K562 (cell line): ENCODE measurements around the gene CEP131. TPM values are rescaled to one million over a fixed set of nuclear protein-coding genes. Genes with fewer than 3 reads are reported as not detected.
A peak's percentile ranks its signal among the peaks of the same experiment; 100 is the strongest.

ENCODE experiments used
- ATAC-seq: fragments of 200-7000 bp; cut with Tn5 transposase; 3 replicates; pipeline ENCODE4 v1.9.1; 2020; ENCODE audit warnings: moderate library complexity
- BruUV-seq: library from RNA; stranded (reverse); fragments of 400-500 nt; replicated peaks from 2 replicates; lab custom pipeline; 2021; lab: Mats Ljungman, UMichigan
- CTCF ChIA-PET: fragments of 300-600 bp; formaldehyde crosslinking; extraction: SDS; loops from one replicate; lab custom pipeline; 2021; ENCODE audit warnings: low intra/inter-chr PET ratio; lab: Yijun Ruan, JAX
- POLR2A ChIA-PET: fragments of 300-600, 350-650 bp; sonication (Branson Sonifier 250); formaldehyde crosslinking; extraction: SDS; loops from one replicate; lab custom pipeline; 2021; ENCODE audit warnings: antibody characterized with exemption, inconsistent platforms; lab: Yijun Ruan, JAX
- DNase-seq, 4 experiments: peaks; one replicate each; pipeline versions ENCODE4 v3.0.0 to v3.0.0-alpha.2; 2011 to 2018; ENCODE audit warnings: low spot score in 3 of 4, mixed read lengths in 3 of 4; ENCODE audit errors: extremely low read depth in 1 of 4
- FAIRE-seq: peaks from 2 replicates; lab custom pipeline; 2011; peaks lifted over from hg19 to GRCh38; lab: Jason Lieb, UNC
- H2AFZ ChIP-seq: 2 replicates; pipeline ENCODE4 v1.6.0; 2011; ENCODE audit warnings: low read depth, low read length, control low read depth, inconsistent platforms
- H3K27ac ChIP-seq: fragments of 200-600 bp; 3 replicates; pipeline ENCODE4 v1.8.0; 2011; ENCODE audit warnings: low read depth, mild to moderate bottlenecking, control low read depth, inconsistent platforms, low read length, moderate library complexity, mixed read lengths; ENCODE audit errors: extremely low read depth
- H3K27me3 ChIP-seq, 2 experiments: fragments of 300-600 bp in 1 of 2; 2 replicates in 1 of 2; 3 replicates in 1 of 2; pipeline versions ENCODE4 v1.6.0 to v1.8.0; 2011; ENCODE audit warnings: inconsistent platforms in 2 of 2, low read length in 2 of 2, mild to moderate bottlenecking in 1 of 2, mixed read lengths in 1 of 2, moderate library complexity in 1 of 2; ENCODE audit not compliant: control insufficient read depth in 2 of 2, insufficient read depth in 2 of 2
- H3K36me3 ChIP-seq: fragments of 300-600 bp; 3 replicates; pipeline ENCODE4 v1.8.0; 2011; ENCODE audit warnings: mild to moderate bottlenecking, low read length, inconsistent platforms; ENCODE audit not compliant: control insufficient read depth, insufficient read depth
- H3K4me1 ChIP-seq, 2 experiments: fragments of 200-600 bp in 1 of 2; replicated peaks in 1 of 2; 2 replicates in 1 of 2; 3 replicates in 1 of 2; pipeline versions ENCODE4 v1.5.1 to v1.8.0; 2011; ENCODE audit warnings: inconsistent platforms in 2 of 2, low read length in 2 of 2, mild to moderate bottlenecking in 1 of 2, mixed read lengths in 1 of 2, moderate library complexity in 1 of 2; ENCODE audit not compliant: control insufficient read depth in 2 of 2, insufficient read depth in 2 of 2
- H3K4me2 ChIP-seq: 2 replicates; pipeline ENCODE4 v1.6.1; 2011; ENCODE audit warnings: low read length, control low read depth, inconsistent platforms, mixed read lengths; ENCODE audit not compliant: insufficient read depth
- H3K4me3 ChIP-seq: fragments of 200-600 bp; sonication (generic), shearing (Covaris generic); 2 replicates; pipeline ENCODE4 v1.5.1; 2016; ENCODE audit warnings: control low read depth, inconsistent platforms
- H3K79me2 ChIP-seq: fragments of 200-600 bp; 3 replicates; pipeline ENCODE4 v1.8.0; 2011; ENCODE audit warnings: low read length, inconsistent platforms; ENCODE audit not compliant: control insufficient read depth, insufficient read depth
- H3K9ac ChIP-seq, 2 experiments: 2 replicates each; pipeline versions ENCODE4 v1.6.0 to v1.6.1; 2011; ENCODE audit warnings: low read depth in 2 of 2, low read length in 2 of 2, control low read depth in 1 of 2, inconsistent platforms in 1 of 2, mild to moderate bottlenecking in 1 of 2, mixed read lengths in 1 of 2; ENCODE audit not compliant: insufficient read depth in 1 of 2
- H3K9me1 ChIP-seq: one replicate; pipeline ENCODE4 v1.6.0; 2011; ENCODE audit warnings: inconsistent platforms, mild to moderate bottlenecking, low read length, moderate library complexity; ENCODE audit not compliant: control insufficient read depth, insufficient read depth
- H3K9me3 ChIP-seq: replicated peaks from 2 replicates; pipeline ENCODE4 v1.5.1; 2011; ENCODE audit warnings: low read depth, low read length, inconsistent platforms; ENCODE audit not compliant: control insufficient read depth, insufficient read depth
- H4K20me1 ChIP-seq: replicated peaks from 2 replicates; pipeline ENCODE4 v1.6.1; 2011; ENCODE audit warnings: low read length, inconsistent platforms, mixed read lengths; ENCODE audit not compliant: control insufficient read depth, insufficient read depth
- NCOA4 ChIP-seq: fragments of 450-650 bp; IDR thresholded peaks from 2 replicates; pipeline ENCODE4 v1.6.1; 2018; ENCODE audit warnings: mild to moderate bottlenecking; ENCODE audit not compliant: partially characterized antibody
- NFIC ChIP-seq: fragments of 450-650 bp; IDR thresholded peaks from 2 replicates; pipeline ENCODE4 v1.6.1; 2017; ENCODE audit warnings: mild to moderate bottlenecking, inconsistent platforms
- ZKSCAN3 ChIP-seq: fragments of 250-450 bp; sonication (Bioruptor Pico); IDR thresholded peaks from 2 replicates; pipeline ENCODE4 v1.4.0; 2020
- ZNF23 ChIP-seq: fragments of 250-450 bp; sonication (Bioruptor Pico); IDR thresholded peaks from 2 replicates; pipeline ENCODE4 v1.4.0; 2020; ENCODE audit warnings: mild to moderate bottlenecking
- WGBS: fragments of 100-300 bp; shearing (Covaris generic); methylation state at CpG from one replicate; pipeline ENCODE4 v1.1.6; 2016; ENCODE audit warnings: low coverage, mixed read lengths; ENCODE audit not compliant: insufficient coverage; ENCODE audit errors: missing lambda C conversion rate; 5-methylcytosine and 5-hydroxymethylcytosine counted together
- in situ Hi-C: fragments of 300-500 bp; cut with MboI; formaldehyde crosslinking; loops from 4 replicates; pipeline ENCODE4 v1.15.0; 2018; ENCODE audit warnings: inconsistent platforms, mixed read lengths
- intact Hi-C: fragments of 100-400 bp; cut with micrococcal nuclease; formaldehyde crosslinking; loops from 2 replicates; pipeline ENCODE4 v1.14.2; 2022
- polyA plus RNA-seq, 8 experiments: library from polyadenylated mRNA; depleted of rRNA in 4 of 8; stranded (reverse) in 5 of 8; unstranded in 3 of 8; fragments of >200 nt; fragmentation: Nextera tagmentation in 2 of 8; fragmentation: Illumina TruSeq in 1 of 8; extraction: Ambion mirVana in 2 of 8; extraction: Trizol in 1 of 8; gene quantifications; 2 replicates each; pipeline versions ENCODE4 v1.2.1 to v1.2.3, GENCODE V29; 2011 to 2014; ENCODE audit warnings: inconsistent platforms in 1 of 8, missing spikeins in 1 of 8
- total RNA-seq, 7 experiments: library from RNA; depleted of rRNA in 6 of 7; stranded (reverse); fragments of >200 nt in 6 of 7; fragmentation: Illumina TruSeq in 2 of 7; extraction: Trizol in 2 of 7; gene quantifications; 2 replicates each; pipeline versions ENCODE4 v1.2.1 to v1.2.3, GENCODE V29; 2011 to 2021; ENCODE audit warnings: low replicate concordance in 1 of 7
- TF ChIP-seq, protein P1 (sequence below): fragments of 200-800 bp; sonication (Bioruptor generic); IDR thresholded peaks from 2 replicates; pipeline ENCODE4 v1.6.1; 2017; ENCODE audit warnings: missing genetic modification characterization, missing compliant biosample characterization

CEP131 gene
- total and polyA plus RNA-seq, 9 of the 15 experiments (the other 6 are each of a cell fraction or from before 2014, with no cell fraction given), result 0.24 to 21.2 (median 2.3) TPM

DNA sequence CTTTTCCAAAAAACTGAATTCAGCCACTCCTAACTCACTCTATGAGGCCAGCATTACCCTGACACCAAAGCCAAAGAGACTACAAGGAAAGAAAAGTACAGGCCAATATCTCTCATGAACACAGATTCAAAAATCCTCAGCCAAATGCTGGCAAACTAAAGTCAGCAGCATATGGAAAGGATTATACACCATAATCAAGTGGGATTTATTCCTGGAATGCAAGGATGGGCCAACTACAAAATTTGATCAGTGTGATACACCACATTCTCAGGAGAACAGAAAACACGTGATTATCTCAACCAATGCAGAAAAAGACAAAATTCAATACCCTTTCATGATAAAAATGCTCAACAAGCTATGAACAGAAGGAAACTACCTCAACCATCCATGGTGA lies 49.0 kb downstream of the CEP131 start:
- H3K27ac ChIP-seq, result no peak overlapping the region
- no TSS peak for BruUV-seq
- DNase-seq, result no peak
- peaks cover 5 to 48% of the 10 kb centered on the region in 2 experiments; a peak in 4 of 5 replicates for H3K27me3 ChIP-seq
- TF ChIP-seq, protein P1, sequence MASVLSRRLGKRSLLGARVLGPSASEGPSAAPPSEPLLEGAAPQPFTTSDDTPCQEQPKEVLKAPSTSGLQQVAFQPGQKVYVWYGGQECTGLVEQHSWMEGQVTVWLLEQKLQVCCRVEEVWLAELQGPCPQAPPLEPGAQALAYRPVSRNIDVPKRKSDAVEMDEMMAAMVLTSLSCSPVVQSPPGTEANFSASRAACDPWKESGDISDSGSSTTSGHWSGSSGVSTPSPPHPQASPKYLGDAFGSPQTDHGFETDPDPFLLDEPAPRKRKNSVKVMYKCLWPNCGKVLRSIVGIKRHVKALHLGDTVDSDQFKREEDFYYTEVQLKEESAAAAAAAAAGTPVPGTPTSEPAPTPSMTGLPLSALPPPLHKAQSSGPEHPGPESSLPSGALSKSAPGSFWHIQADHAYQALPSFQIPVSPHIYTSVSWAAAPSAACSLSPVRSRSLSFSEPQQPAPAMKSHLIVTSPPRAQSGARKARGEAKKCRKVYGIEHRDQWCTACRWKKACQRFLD (CRISPR knock-in tag), result no peak
- no peak for TF ChIP-seq ZKSCAN3 (CRISPR knock-in tag)
- H4K20me1 ChIP-seq, result no peaks in the 10 kb centered on the region
- H3K4me3 ChIP-seq, result no peak overlapping the region
- WGBS, result 0% methylated on average over 1 of the region's 1 CpG
- no peaks in the 10 kb centered on the region for H3K79me2 ChIP-seq
- intact Hi-C loops, result no loop called here
- H3K9me3 ChIP-seq, result no peaks in the 10 kb centered on the region; the same call in none of the 2 replicates
- ChIA-PET CTCF (no interaction called here), POLR2A (no interaction called here)
- in situ Hi-C loops, result no loop called here
- H3K4me2 ChIP-seq, result no peak overlapping the region
- H3K4me1 ChIP-seq, result peaks cover 0 to 14% of the 10 kb centered on the region in 2 experiments; a peak in 3 of 5 replicates
- H2AFZ ChIP-seq, result no peak overlapping the region
- H3K9me1 ChIP-seq, result no peaks in the 10 kb centered on the region
- no peak overlapping the region for H3K9ac ChIP-seq
- no peak for ATAC-seq
- FAIRE-seq, result no peak
- no peaks in the 10 kb centered on the region for H3K36me3 ChIP-seq

DNA sequence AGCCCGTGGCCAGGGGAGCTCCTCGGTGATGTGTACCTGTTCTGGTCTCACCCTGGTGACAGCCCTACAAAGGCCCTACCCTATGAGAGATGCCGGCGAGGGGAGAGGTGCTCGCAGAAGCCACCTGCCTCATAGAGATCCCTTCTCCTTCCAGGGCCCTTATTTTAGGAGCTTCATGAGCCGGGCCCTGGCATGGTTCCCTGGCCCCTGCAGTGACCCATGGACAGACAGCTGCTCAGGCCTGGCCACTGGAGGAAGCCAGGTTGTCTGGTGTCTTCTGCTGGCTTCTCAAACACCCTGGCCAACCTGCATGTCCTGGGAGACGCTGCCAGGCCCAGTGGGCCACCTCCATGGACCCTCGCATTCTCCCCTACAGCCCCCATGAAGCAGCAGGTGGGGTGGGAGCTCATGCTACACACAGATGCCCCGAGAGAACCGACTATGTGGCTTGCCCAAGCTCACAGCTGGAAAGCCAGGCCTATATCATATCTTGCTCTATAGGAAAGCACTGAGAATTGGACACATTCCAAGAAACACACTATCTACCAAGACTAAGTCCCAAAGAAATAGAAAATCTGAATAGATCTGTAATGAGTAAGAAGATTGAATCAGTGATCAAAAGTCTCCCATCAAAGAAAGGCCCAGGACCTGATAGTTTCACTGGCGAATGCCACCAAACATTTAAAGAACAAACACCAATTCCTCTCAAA lies 49.6 kb downstream of the CEP131 start:
- in situ Hi-C loops (no loop called here), intact Hi-C loops (no loop called here)
- 26% methylated on average over 10 of the region's 11 CpGs for WGBS
- Histone ChIP-seq H3K9me3 (no peaks in the 10 kb centered on the region; the same call in none of the 2 replicates), H3K9me1 (no peaks in the 10 kb centered on the region), H3K4me2 (no peak overlapping the region), H3K36me3 (no peaks in the 10 kb centered on the region), H3K27me3 (peaks cover 5 to 42% of the 10 kb centered on the region in 2 experiments; a peak in 4 of 5 replicates), H3K9ac (peak overlapping the region in 1 of 2 experiments; percentile 68; a peak in 1 of 4 replicates), H3K4me1 (peaks cover 0 to 9% of the 10 kb centered on the region in 2 experiments; a peak in 3 of 5 replicates), H3K79me2 (no peaks in the 10 kb centered on the region), H3K27ac (no peak overlapping the region), H3K4me3 (no peak overlapping the region), H2AFZ (no peak overlapping the region), H4K20me1 (no peaks in the 10 kb centered on the region)
- TF ChIP-seq NCOA4 (no peak), ZNF23 (CRISPR knock-in tag) (no peak), NFIC (peak; percentile 44)
- FAIRE-seq, result no peak
- BruUV-seq, result no TSS peak
- ChIA-PET POLR2A (no interaction called here), CTCF (no interaction called here)
- no peak for DNase-seq
- no peak for ATAC-seq
